ENCODE results near the gene CTNNA2. TPM values are rescaled to one million over a fixed set of nuclear protein-coding genes. Genes with fewer than 3 reads are reported as not detected.

Gene CTNNA2
- total RNA-seq, 2 donors from 2014 or later: not detected

DNA sequence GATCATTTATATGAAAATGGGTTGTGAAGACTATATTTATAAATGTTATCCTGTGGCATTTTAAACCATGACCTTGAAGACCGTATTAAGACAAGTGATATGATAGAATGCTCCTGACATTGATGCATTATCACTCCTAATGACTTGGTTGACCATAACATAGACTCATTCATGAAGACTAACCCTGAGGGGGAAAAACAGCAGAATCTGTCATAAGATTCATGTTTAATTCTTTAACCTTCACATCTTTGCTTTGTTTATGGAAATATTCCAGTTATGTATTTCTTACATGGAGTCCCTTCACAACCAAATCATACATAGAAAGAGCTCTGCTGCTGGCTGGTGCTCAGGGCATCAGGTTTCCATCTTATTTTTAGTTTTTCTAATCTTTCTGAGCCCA lies 78.4 kb downstream of the CTNNA2 start:
- H3K27ac Mint-ChIP-seq: no peak overlapping the region
- ATAC-seq (no peak), DNase-seq (ENCODE audit: low spot score in 2 of 2) (no peak)
- peaks cover 5 to 15% of the 10 kb centered on the region in 2 donors for H3K9me3 Mint-ChIP-seq
- H3K36me3 Mint-ChIP-seq: peaks cover 0 to 6% of the 10 kb centered on the region in 2 donors

GRCh38 chr2:79593237-79593867 lies 80.5 kb downstream of the CTNNA2 start:
- no peak for ATAC-seq

DNA sequence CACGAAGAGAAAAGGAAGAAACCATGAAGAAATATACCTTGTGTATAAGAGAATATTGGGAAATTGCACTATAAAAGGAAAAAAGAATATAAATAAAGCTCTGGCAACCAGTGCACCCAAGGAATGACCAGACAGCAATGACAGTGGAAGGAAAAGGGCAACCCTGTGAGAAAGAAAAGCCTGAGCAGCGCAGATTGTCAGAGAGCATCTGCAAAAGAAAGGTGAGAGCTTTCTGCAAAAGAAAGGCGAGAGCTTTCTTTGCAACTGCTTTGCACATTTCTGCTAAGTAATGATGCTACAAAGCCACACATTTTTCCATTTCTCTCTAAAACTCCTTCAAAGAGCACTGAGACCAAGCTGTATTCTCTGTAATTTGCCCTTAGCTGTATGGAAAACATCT lies 83.6 kb downstream of the CTNNA2 start:
- Mint-ChIP-seq H3K9me3 (peaks cover 9 to 17% of the 10 kb centered on the region in 2 donors), H3K27ac (no peak overlapping the region), H3K36me3 (no peaks in the 10 kb centered on the region)
- no peak for ATAC-seq
- DNase-seq (ENCODE audit: low spot score in 2 of 2): no peak

More at GRCh38 chr2:79593237-79593867, 80.5 kb downstream of the CTNNA2 start:
- no peaks in the 10 kb centered on the region for H3K36me3 Mint-ChIP-seq
- DNase-seq (ENCODE audit: low spot score in 2 of 2): no peak
- no peak overlapping the region for H3K27ac Mint-ChIP-seq
- peaks cover 0 to 6% of the 10 kb centered on the region in 2 donors for H3K9me3 Mint-ChIP-seq

- DNase-seq (ENCODE audit: low spot score in 2 of 2): no peak
- H3K9me3 Mint-ChIP-seq: peaks cover 10 to 18% of the 10 kb centered on the region in 2 donors
- no peaks in the 10 kb centered on the region for H3K36me3 Mint-ChIP-seq
- no peak overlapping the region for H3K27ac Mint-ChIP-seq
- no peak for ATAC-seq
These were observed 91.9 kb downstream of the CTNNA2 start for GRCh38 chr2:79604748-79605147.

- no peak for ATAC-seq
- no peak for DNase-seq (ENCODE audit: low spot score in 2 of 2)
- no peaks in the 10 kb centered on the region for H3K36me3 Mint-ChIP-seq
- H3K9me3 Mint-ChIP-seq: peaks cover 4 to 6% of the 10 kb centered on the region in 2 donors
- H3K27ac Mint-ChIP-seq: no peak overlapping the region
These were observed 98.7 kb downstream of the CTNNA2 start for GRCh38 chr2:79611448-79612016.

DNA sequence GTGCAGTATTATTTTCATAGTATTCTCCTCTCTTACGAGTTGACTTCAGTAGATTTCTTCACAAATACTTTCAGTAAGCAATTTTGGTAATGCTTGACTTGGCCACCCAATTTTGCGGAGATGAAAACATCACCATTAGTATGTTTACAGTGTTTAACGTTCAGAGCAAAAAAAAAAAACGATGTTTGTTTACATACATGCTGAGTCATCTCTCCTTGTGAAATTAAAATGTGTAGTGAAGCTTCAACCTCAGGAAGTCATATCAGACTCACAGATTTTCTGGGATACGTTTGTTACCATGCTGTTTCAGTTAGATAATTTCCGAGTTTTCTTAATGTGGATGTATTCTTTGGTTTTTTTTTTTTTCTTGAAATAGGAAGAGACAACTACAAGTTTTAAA lies 100.1 kb downstream of the CTNNA2 start:
- Mint-ChIP-seq H3K27ac (no peak overlapping the region), H3K9me3 (peaks cover 0 to 10% of the 10 kb centered on the region in 2 donors), H3K36me3 (no peaks in the 10 kb centered on the region)
- DNase-seq (ENCODE audit: low spot score in 2 of 2): no peak
- ATAC-seq: no peak

DNA sequence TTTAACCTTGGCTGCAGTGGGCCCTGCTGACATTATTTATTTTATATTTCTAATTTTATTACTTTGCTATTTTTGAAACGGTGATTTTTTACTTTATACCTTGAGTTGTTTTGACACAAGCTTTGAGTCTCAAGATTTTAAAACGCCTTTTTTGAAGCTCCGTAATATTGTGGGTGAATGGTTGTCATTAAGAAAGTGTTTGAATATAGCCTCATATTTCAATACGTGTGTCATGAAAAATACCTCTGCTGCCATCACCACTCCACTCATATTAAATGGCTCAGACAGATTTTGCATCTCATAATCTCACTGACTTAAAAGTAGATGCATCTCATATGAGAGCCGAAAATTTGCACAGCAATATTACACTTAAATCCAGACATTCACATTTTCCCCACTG lies 106.6 kb downstream of the CTNNA2 start:
- Mint-ChIP-seq H3K36me3 (no peaks in the 10 kb centered on the region), H3K27ac (no peak overlapping the region), H3K9me3 (peaks cover 9 to 16% of the 10 kb centered on the region in 2 donors)
- DNase-seq (ENCODE audit: low spot score in 2 of 2) (no peak), ATAC-seq (no peak)

- DNase-seq (ENCODE audit: low spot score in 2 of 2) (no peak), ATAC-seq (no peak)
- no peak overlapping the region for H3K27ac Mint-ChIP-seq
- H3K36me3 Mint-ChIP-seq: no peaks in the 10 kb centered on the region
- peaks cover 9 to 16% of the 10 kb centered on the region in 2 donors for H3K9me3 Mint-ChIP-seq
These were observed 107.1 kb downstream of the CTNNA2 start for GRCh38 chr2:79619976-79620375.

DNA sequence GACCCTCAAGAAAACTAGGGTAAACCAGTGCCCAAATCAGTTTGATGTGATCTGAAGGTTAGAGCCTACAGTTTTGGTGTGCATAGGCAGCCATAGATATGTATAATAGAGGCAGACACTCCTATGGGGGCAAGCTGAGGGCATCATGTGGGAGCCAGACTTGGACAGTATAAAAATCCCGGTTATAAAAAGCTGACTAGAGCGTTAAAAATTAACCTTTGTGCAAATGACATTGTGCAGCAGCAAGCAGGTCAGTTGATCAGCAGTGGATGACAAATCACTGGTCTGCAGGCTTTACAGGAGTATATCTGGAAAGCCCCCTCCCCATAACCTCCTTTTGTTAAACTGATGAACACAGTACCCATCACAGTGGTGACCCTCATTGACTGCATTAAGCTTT lies 107.8 kb downstream of the CTNNA2 start:
- Mint-ChIP-seq H3K36me3 (no peaks in the 10 kb centered on the region), H3K9me3 (peaks cover 10 to 16% of the 10 kb centered on the region in 2 donors), H3K27ac (no peak overlapping the region)
- DNase-seq (ENCODE audit: low spot score in 2 of 2) (no peak), ATAC-seq (no peak)

DNA sequence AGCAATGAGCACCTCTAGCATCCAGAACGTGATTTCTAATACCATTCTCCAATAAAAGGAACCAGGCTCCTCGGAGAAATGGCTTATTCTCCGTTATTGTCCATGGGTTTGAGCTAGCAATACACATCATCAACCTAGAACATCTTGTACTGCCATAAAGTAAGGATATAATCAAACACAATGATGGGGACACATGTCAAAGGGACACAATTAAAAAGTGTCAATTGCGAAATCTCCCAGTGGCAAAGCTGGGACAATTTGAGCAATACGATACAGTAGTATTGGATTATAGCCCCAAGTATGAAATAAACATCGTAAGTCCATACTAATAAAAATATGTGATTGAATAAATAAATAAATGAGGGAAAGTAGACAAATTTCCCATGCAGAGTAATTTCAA lies 108.4 kb downstream of the CTNNA2 start:
- H3K36me3 Mint-ChIP-seq: no peaks in the 10 kb centered on the region
- H3K27ac Mint-ChIP-seq: no peak overlapping the region
- ATAC-seq (no peak), DNase-seq (ENCODE audit: low spot score in 2 of 2) (no peak)
- peaks cover 16 to 18% of the 10 kb centered on the region in 2 donors for H3K9me3 Mint-ChIP-seq

DNA sequence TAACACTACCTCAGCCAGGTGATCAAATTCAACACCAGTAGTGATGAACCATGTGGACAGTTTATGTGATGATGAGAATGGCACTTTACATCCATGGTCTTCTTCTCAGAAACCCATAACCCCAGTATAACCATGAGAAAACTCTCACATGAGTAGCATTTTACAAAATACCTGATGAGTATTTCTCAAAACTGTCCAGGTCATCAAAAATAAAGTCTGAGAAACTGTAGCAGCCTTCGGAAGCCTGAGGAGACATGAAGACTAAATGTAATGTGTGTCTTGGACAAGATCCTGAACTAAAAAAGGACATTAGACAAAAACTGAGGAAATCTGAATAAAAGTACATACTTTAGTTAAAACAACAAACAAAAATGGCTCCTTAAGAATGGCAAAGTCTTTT lies 108.9 kb downstream of the CTNNA2 start:
- DNase-seq (ENCODE audit: low spot score in 2 of 2): no peak
- peaks cover 20 to 22% of the 10 kb centered on the region in 2 donors for H3K9me3 Mint-ChIP-seq
- no peak for ATAC-seq
- H3K27ac Mint-ChIP-seq: no peak overlapping the region
- H3K36me3 Mint-ChIP-seq: no peaks in the 10 kb centered on the region

DNA sequence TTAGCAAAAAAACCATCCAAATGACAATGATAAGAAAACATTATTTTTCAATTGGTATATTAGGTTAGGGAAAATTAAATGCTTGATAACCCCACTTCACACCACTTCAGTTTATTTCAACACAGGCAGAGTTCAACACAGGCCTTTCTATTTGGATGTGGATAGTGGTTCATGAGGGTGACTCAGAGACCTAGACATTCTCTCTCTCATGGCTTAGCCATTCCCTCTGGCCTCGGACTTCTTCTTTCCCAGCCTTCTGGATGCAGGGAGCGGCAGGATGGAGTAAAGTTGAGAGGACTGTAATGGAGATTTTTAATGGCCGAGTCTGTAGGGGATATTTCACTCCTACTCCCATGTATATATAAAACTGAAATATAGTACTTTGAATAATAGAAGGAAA lies 109.7 kb downstream of the CTNNA2 start:
- Mint-ChIP-seq H3K36me3 (no peaks in the 10 kb centered on the region), H3K27ac (no peak overlapping the region), H3K9me3 (peaks cover 18 to 20% of the 10 kb centered on the region in 2 donors)
- no peak for DNase-seq (ENCODE audit: low spot score in 2 of 2)
- no peak for ATAC-seq

GRCh38 chr2:79627237-79627636 lies 114.4 kb downstream of the CTNNA2 start:
- ATAC-seq: no peak
- no peaks in the 10 kb centered on the region for H3K36me3 Mint-ChIP-seq
- no peak overlapping the region for H3K27ac Mint-ChIP-seq
- H3K9me3 Mint-ChIP-seq: peaks cover 12 to 25% of the 10 kb centered on the region in 2 donors
- no peak for DNase-seq (ENCODE audit: low spot score in 2 of 2)

DNA sequence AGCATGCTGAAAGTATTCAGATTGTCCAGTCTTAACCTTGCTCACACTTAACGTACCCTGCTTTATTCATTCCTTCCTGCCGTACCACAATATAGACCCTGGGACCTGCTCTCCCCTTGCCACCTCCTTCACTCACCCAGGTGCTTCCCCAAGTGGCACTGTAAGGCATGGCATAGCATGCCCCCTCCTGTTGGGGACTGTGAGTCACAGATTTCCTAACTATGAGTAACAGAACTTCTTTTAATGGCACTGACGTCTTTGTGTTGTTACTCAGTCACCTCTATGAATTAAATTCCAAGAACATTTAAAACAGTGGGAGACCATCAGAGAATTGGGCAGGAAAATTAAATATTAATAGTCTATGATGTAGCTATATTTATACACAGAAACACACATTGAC lies 117.2 kb downstream of the CTNNA2 start:
- DNase-seq (ENCODE audit: low spot score in 2 of 2) (no peak), ATAC-seq (no peak)
- H3K27ac Mint-ChIP-seq: no peak overlapping the region
- H3K36me3 Mint-ChIP-seq: peaks cover 0 to 5% of the 10 kb centered on the region in 2 donors
- H3K9me3 Mint-ChIP-seq: peaks cover 21 to 29% of the 10 kb centered on the region in 2 donors

DNA sequence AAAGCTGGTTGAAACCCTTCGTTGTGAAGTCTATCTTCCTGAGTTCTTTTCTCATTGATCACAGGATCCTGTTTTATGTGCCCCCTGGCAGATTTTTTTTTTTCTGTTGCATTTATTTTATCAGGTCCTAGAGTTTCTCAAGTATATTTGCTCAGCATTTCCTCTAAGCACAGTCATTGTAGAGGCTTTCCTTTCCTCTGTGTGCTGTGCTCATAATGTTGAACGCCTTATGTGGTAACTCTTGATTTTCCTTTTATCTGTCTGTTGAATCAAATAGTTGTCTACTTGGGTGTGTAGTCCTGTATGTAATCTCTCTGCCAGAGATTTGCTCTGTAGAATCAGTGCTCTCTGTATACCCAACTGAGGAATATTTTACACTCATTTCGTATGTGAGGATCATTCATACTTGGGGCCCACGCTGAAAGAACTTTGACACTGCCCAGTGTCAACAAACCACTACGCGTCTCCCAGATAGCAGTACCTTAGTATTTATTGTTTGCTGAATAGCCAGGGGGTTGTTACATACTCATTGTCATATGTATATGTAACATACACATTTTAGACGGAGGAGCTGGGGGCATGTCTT lies 118.2 kb downstream of the CTNNA2 start:
- peaks cover 21 to 23% of the 10 kb centered on the region in 2 donors for H3K9me3 Mint-ChIP-seq
- no peak overlapping the region for H3K27ac Mint-ChIP-seq
- DNase-seq (ENCODE audit: low spot score in 2 of 2) (no peak), ATAC-seq (no peak)
- peaks cover 0 to 5% of the 10 kb centered on the region in 2 donors for H3K36me3 Mint-ChIP-seq

- Mint-ChIP-seq H3K9me3 (peaks cover 17 to 29% of the 10 kb centered on the region in 2 donors), H3K36me3 (peaks cover 0 to 5% of the 10 kb centered on the region in 2 donors), H3K27ac (no peak overlapping the region)
These were observed 125.6 kb downstream of the CTNNA2 start for GRCh38 chr2:79638410-79638809.

GRCh38 chr2:79638954-79639353 lies 126.1 kb downstream of the CTNNA2 start:
- no peak for ATAC-seq
- peaks cover 0 to 5% of the 10 kb centered on the region in 2 donors for H3K36me3 Mint-ChIP-seq
- no peak for DNase-seq (ENCODE audit: low spot score in 2 of 2)
- H3K27ac Mint-ChIP-seq: no peak overlapping the region
- peaks cover 21 to 33% of the 10 kb centered on the region in 2 donors for H3K9me3 Mint-ChIP-seq

More at GRCh38 chr2:79638410-79638809, 125.6 kb downstream of the CTNNA2 start:
- no peak for DNase-seq (ENCODE audit: low spot score in 2 of 2)
- no peak for ATAC-seq

GRCh38 chr2:79640001-79640400 lies 127.2 kb downstream of the CTNNA2 start:
- H3K36me3 Mint-ChIP-seq: peaks cover 6 to 7% of the 10 kb centered on the region in 2 donors
- no peak overlapping the region for H3K27ac Mint-ChIP-seq
- peaks cover 20 to 29% of the 10 kb centered on the region in 2 donors for H3K9me3 Mint-ChIP-seq
- DNase-seq (ENCODE audit: low spot score in 2 of 2) (no peak), ATAC-seq (no peak)
